HEK293 (cell line): ENCODE results near the gene TTC24.

Source experiments
- KLF7 ChIP-seq: fragments of 450-650 bp; formaldehyde crosslinking; IDR thresholded peaks from 2 replicates; pipeline ENCODE4 v1.5.1; 2016; ENCODE audit warnings: missing biosample characterization, missing genetic modification characterization, borderline replicate concordance
- TF ChIP-seq, protein P1 (sequence below): fragments of 450-650 bp; formaldehyde crosslinking; IDR thresholded peaks from 2 replicates; pipeline ENCODE4 v1.5.1; 2016; ENCODE audit warnings: missing biosample characterization, missing genetic modification characterization

DNA sequence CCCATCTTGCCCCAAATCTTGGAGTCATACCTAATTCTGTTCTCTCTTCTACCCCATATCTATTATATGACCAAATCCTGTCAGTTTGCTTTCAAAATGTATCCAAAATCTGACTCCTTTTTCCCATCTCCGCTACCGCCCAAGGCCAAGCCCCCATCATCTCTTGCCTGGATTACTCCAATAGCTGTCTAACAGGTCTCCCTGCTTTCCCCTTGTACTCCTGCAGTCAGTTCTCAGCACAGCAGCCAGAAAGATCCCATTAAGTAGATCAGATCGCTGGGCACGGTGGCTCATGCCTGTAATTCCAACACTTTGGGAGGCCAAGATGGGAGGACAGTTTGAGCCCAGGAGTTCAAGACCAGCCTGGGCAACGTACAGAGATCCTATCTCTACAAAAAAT lies 27.0 kb upstream of the TTC24 start:
- TF ChIP-seq, protein P1, sequence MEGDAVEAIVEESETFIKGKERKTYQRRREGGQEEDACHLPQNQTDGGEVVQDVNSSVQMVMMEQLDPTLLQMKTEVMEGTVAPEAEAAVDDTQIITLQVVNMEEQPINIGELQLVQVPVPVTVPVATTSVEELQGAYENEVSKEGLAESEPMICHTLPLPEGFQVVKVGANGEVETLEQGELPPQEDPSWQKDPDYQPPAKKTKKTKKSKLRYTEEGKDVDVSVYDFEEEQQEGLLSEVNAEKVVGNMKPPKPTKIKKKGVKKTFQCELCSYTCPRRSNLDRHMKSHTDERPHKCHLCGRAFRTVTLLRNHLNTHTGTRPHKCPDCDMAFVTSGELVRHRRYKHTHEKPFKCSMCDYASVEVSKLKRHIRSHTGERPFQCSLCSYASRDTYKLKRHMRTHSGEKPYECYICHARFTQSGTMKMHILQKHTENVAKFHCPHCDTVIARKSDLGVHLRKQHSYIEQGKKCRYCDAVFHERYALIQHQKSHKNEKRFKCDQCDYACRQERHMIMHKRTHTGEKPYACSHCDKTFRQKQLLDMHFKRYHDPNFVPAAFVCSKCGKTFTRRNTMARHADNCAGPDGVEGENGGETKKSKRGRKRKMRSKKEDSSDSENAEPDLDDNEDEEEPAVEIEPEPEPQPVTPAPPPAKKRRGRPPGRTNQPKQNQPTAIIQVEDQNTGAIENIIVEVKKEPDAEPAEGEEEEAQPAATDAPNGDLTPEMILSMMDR (tag by site-specific recombination): no peak
- no peak for TF ChIP-seq KLF7 (tag by site-specific recombination)
